GM21576 (cell line): ENCODE data around the gene ADAT3.
A peak's percentile ranks its signal among the peaks of the same experiment; 100 is the strongest.

Experiments used
- ATAC-seq: cut with Tn5 transposase; IDR thresholded peaks from one replicate; pipeline ENCODE4 v1.9.1; 2021; ENCODE audit warnings: mild to moderate bottlenecking, moderate library complexity; ENCODE audit not compliant: unreplicated experiment

The ADAT3 gene

GRCh38 chr19:1912760-1913505 is 7.7 kb downstream of the ADAT3 start:
- no peak for ATAC-seq

- no peak for ATAC-seq
These were observed 8.8 kb downstream of the ADAT3 start for GRCh38 chr19:1913781-1914577.

GRCh38 chr19:1914826-1915341 is 9.7 kb downstream of the ADAT3 start:
- no peak for ATAC-seq

GRCh38 chr19:1917146-1917545 is 11.9 kb downstream of the ADAT3 start:
- ATAC-seq, result no peak

GRCh38 chr19:1917926-1918325 is 12.7 kb downstream of the ADAT3 start:
- ATAC-seq, result no peak

- no peak for ATAC-seq
These were observed 13.8 kb downstream of the ADAT3 start for GRCh38 chr19:1918975-1919374.

GRCh38 chr19:1920644-1921043 is 15.4 kb downstream of the ADAT3 start:
- no peak for ATAC-seq

- no peak for ATAC-seq
These were observed 16.1 kb downstream of the ADAT3 start for GRCh38 chr19:1921326-1921725.

GRCh38 chr19:1921825-1922224 is 16.6 kb downstream of the ADAT3 start:
- ATAC-seq, result no peak

GRCh38 chr19:1922803-1923202 is 17.6 kb downstream of the ADAT3 start:
- no peak for ATAC-seq

GRCh38 chr19:1923319-1923718 is 18.1 kb downstream of the ADAT3 start:
- no peak for ATAC-seq

- ATAC-seq, result no peak
These were observed 19.2 kb downstream of the ADAT3 start for GRCh38 chr19:1924320-1924961.

- no peak for ATAC-seq
These were observed 20.3 kb downstream of the ADAT3 start for GRCh38 chr19:1925544-1925943.

- ATAC-seq, result peak; percentile 72
These were observed 24.0 kb downstream of the ADAT3 start for GRCh38 chr19:1929021-1929742.

- no peak for ATAC-seq
These were observed 26.2 kb downstream of the ADAT3 start for GRCh38 chr19:1931445-1931844.

GRCh38 chr19:1932395-1932794 is 27.2 kb downstream of the ADAT3 start:
- ATAC-seq, result no peak

- ATAC-seq, result no peak
These were observed 28.0 kb downstream of the ADAT3 start for GRCh38 chr19:1933244-1933643.

- ATAC-seq, result no peak
These were observed 28.7 kb downstream of the ADAT3 start for GRCh38 chr19:1933942-1934341.

- ATAC-seq, result no peak
These were observed 30.4 kb downstream of the ADAT3 start for GRCh38 chr19:1935484-1936208.

GRCh38 chr19:1936430-1936829 is 31.2 kb downstream of the ADAT3 start:
- ATAC-seq, result no peak
